ENCODE measurements around the gene OR2V1.

DNA sequence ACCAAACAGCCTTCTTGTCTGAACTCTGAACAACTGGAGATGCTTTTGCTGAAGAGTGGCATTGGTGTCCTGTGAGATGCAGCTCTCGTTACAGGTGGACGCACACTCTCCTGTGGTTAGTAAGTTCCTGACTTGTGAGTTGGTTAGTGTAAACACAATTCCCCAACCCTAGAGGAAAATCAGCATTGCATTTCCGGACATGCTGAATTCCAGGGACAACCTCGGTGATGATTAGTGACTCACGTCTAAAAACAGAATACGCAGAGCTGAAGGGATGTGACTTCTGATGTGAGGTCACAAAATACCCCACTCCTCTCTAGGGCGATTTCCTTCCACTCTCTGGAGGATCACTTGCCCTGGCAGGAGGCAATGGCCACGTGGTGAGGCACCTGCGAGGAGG lies 21.4 kb upstream of the OR2V1 start:
- TF ChIP-seq POLR2A (IDR thresholded peaks at IDR 0.05) (no peak), EP300 (IDR thresholded peaks at IDR 0.05) (no peak), POLR2AphosphoS5 (IDR thresholded peaks at IDR 0.05) (no peak)
- TF ChIP-seq, protein P1, sequence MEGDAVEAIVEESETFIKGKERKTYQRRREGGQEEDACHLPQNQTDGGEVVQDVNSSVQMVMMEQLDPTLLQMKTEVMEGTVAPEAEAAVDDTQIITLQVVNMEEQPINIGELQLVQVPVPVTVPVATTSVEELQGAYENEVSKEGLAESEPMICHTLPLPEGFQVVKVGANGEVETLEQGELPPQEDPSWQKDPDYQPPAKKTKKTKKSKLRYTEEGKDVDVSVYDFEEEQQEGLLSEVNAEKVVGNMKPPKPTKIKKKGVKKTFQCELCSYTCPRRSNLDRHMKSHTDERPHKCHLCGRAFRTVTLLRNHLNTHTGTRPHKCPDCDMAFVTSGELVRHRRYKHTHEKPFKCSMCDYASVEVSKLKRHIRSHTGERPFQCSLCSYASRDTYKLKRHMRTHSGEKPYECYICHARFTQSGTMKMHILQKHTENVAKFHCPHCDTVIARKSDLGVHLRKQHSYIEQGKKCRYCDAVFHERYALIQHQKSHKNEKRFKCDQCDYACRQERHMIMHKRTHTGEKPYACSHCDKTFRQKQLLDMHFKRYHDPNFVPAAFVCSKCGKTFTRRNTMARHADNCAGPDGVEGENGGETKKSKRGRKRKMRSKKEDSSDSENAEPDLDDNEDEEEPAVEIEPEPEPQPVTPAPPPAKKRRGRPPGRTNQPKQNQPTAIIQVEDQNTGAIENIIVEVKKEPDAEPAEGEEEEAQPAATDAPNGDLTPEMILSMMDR (IDR thresholded peaks at IDR 0.05), result no peak

Data from upper lobe of left lung (tissue), 4 donors.